WERI-Rb-1 (cell line): ENCODE measurements around the gene BRINP3.
"Not testable (repeated sequence)": the region's sequence is repeated elsewhere in the genome, so short reads cannot be mapped to it uniquely, and the experiment has no call there.

Experiments
- DNase-seq: peaks from one replicate; pipeline ENCODE4 v3.0.0-alpha.2; 2020
- H3K27ac ChIP-seq: fragments of 250-450 bp; sonication (Bioruptor Pico); 2 replicates; pipeline ENCODE4 v1.5.1; 2020; ENCODE audit warnings: mild to moderate bottlenecking, moderate library complexity
- H3K27me3 ChIP-seq: fragments of 250-450 bp; sonication (Bioruptor Pico); 2 replicates; pipeline ENCODE4 v1.5.1; 2021; ENCODE audit warnings: mild to moderate bottlenecking, low read depth, moderate library complexity; ENCODE audit not compliant: insufficient read depth, severe bottlenecking
- H3K36me3 ChIP-seq: fragments of 250-450 bp; sonication (Bioruptor Pico); 2 replicates; pipeline ENCODE4 v1.5.1; 2020; ENCODE audit warnings: mild to moderate bottlenecking, moderate library complexity
- H3K4me3 ChIP-seq: 2 replicates; pipeline ENCODE4 v1.5.1; 2011; ENCODE audit warnings: low read depth, mild to moderate bottlenecking, control low read depth, low read length
- H3K9me3 ChIP-seq: fragments of 250-450 bp; sonication (Bioruptor Pico); 2 replicates; pipeline ENCODE4 v1.5.1; 2021; ENCODE audit warnings: mild to moderate bottlenecking, moderate library complexity; ENCODE audit not compliant: severe bottlenecking
- TF ChIP-seq, protein P1 (sequence below): IDR thresholded peaks from 2 replicates; pipeline ENCODE4 v1.5.1; 2011; ENCODE audit warnings: low read depth, mild to moderate bottlenecking, control low read depth, inconsistent platforms, low read length

BRINP3 gene

DNA sequence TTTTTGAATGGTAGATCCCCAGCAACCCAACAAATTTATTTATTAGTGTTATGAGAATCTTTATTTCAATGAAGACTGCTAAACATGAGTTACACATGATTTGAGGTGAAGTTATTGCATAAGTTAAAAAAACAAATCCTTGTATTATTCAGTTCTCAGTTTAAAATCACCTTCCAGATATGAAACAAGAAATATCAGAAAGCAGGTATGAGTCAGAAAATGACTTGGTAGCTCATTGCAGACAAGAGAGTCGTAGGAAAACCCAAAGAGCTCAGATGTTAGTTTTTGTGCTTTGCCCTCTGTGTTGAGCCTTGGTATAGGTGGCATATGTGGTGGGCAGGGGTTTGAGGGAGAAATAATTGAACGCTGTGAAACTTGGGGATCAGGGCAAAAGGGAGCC lies 339.4 kb downstream of the BRINP3 start:
- Histone ChIP-seq H3K27ac (no peak overlapping the region), H3K4me3 (no peak overlapping the region), H3K9me3 (no peaks in the 10 kb centered on the region), H3K27me3 (no peaks in the 10 kb centered on the region), H3K36me3 (no peaks in the 10 kb centered on the region)
- TF ChIP-seq, protein P1, sequence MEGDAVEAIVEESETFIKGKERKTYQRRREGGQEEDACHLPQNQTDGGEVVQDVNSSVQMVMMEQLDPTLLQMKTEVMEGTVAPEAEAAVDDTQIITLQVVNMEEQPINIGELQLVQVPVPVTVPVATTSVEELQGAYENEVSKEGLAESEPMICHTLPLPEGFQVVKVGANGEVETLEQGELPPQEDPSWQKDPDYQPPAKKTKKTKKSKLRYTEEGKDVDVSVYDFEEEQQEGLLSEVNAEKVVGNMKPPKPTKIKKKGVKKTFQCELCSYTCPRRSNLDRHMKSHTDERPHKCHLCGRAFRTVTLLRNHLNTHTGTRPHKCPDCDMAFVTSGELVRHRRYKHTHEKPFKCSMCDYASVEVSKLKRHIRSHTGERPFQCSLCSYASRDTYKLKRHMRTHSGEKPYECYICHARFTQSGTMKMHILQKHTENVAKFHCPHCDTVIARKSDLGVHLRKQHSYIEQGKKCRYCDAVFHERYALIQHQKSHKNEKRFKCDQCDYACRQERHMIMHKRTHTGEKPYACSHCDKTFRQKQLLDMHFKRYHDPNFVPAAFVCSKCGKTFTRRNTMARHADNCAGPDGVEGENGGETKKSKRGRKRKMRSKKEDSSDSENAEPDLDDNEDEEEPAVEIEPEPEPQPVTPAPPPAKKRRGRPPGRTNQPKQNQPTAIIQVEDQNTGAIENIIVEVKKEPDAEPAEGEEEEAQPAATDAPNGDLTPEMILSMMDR = no peak
- DNase-seq = no peak

DNA sequence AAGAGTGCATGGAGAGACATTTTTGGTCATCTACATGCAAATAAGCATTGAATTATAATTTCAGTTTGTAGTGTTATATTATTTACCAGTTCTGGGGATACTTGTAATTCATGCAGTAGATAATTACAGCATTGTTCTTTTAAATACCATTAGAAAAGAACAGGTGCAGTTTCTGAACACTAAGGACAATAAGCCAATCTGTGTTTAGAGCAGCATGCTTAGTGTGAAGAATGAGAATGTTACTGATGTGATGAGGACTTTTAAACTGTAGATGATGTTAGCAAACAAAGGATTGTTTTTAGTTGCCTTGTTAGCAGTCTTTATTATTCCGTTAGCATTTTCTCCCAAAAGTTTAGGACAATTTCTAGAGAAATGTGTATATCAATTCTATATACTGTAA lies 348.3 kb downstream of the BRINP3 start:
- Histone ChIP-seq H3K27ac (no peak overlapping the region), H3K9me3 (no peaks in the 10 kb centered on the region), H3K4me3 (no peak overlapping the region), H3K27me3 (no peaks in the 10 kb centered on the region), H3K36me3 (no peaks in the 10 kb centered on the region)
- TF ChIP-seq, protein P1 = no peak
- DNase-seq = no peak

DNA sequence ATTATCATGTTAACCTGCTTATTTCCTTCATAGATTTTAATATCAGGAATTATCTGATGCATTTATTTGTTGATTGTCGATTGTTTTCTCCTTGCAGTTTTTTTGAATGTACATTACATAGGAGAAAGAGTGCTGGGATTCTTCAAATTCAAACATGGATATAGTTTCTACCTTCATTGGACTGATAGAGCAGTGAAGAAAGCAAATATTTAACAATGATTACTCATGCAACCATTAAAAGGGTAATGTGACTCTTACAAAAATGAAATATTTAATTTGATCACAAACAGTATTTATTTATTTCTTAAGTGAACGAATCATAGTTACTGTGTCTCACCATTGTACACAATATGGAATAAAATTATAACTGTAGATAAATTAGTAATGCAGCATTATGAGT lies 350.9 kb downstream of the BRINP3 start:
- TF ChIP-seq, protein P1 = no peak
- Histone ChIP-seq H3K36me3 (no peaks in the 10 kb centered on the region), H3K9me3 (no peaks in the 10 kb centered on the region), H3K4me3 (no peak overlapping the region), H3K27ac (no peak overlapping the region), H3K27me3 (no peaks in the 10 kb centered on the region)
- DNase-seq = no peak

DNA sequence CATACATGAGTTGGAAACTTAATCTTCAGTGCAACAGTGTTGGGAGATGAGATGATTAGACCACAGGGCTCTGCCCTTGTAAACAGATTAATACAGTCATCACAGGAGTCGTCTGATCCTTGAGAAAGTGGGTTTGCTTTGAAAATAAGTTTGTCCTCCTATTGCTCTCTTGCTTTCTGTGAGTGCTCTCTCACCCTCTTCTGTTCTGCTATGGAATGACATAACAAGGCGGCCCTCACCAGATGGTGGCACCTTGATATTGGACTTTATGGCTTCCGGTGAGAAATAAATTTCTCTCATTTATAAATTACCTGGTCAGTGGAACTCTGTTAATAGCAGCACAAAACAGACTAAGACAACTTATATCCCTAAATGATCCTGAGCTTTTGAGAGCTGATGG lies 353.6 kb downstream of the BRINP3 start:
- Histone ChIP-seq H3K27ac (no peak overlapping the region), H3K36me3 (no peaks in the 10 kb centered on the region), H3K27me3 (no peaks in the 10 kb centered on the region), H3K4me3 (no peak overlapping the region), H3K9me3 (no peaks in the 10 kb centered on the region)
- DNase-seq = peak; percentile 7
- TF ChIP-seq, protein P1 = no peak

DNA sequence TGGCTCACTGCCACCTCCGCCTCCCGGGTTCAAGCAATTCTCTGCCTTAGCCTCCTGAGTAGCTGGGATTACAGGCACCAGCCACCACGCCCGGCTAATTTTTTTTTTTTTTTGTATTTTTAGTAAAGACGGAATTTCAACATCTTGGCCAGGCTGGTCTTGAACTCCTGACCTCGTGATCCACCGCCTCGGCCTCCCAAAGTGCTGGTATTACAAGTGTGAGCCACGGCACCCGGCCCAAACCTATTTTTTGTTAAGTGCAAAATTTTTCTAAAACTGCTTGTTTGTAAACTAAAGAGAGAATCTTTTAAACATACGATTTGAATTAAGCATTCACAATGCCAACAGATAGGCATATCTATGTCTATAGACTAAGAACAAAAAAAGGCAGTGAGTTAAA lies 357.1 kb downstream of the BRINP3 start:
- not testable (repeated sequence) for DNase-seq, H3K36me3 ChIP-seq, H3K27ac ChIP-seq, H3K4me3 ChIP-seq, H3K27me3 ChIP-seq, H3K9me3 ChIP-seq

DNA sequence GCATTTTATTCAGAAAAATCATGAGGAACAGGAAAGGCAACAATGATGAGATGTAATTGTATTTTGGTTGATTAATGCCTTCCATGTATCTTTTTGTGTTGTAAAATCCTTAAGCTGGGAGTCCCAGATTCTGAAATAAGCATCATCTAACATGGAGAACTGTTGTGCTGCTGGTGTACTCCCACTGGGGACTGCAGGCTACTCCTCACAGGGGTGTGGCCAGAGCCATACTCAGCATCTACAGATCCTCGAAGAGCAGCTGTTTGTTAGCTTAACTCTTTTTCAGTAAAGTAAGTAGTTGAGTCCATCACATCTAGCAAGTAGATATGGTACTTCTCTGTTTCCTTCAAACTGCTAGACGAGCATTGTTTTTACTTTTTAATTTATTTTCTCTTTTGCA lies 358.0 kb downstream of the BRINP3 start:
- H3K9me3 ChIP-seq = no peaks in the 10 kb centered on the region
- H3K27ac ChIP-seq = no peak overlapping the region
- H3K4me3 ChIP-seq = no peak overlapping the region
- no peak for DNase-seq
- TF ChIP-seq, protein P1 = no peak
- no peaks in the 10 kb centered on the region for H3K36me3 ChIP-seq
- H3K27me3 ChIP-seq = no peaks in the 10 kb centered on the region

DNA sequence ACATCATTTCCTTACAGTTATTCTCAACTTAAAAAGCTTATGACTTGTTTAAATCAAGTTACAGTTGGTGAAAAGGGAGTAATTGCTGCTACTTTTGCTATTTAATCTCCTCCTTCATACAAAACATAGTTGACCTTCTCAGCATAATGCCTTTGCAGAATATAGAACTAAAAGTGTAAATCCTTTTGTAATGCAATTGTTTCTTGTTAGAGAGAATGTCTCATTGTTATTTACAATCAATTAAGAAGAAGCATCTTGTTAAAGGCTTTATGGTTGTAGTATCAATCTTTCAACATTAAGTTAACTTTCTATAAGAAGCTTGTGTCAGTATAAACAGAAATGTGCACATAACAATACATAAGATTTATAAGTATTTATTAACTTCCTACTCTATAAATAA lies 360.7 kb downstream of the BRINP3 start:
- Histone ChIP-seq H3K27me3 (no peaks in the 10 kb centered on the region), H3K36me3 (no peaks in the 10 kb centered on the region), H3K27ac (no peak overlapping the region), H3K9me3 (no peaks in the 10 kb centered on the region), H3K4me3 (no peak overlapping the region)
- DNase-seq = no peak
- TF ChIP-seq, protein P1 = no peak
